GM19023 (cell line): Measurements from ENCODE around the gene ZNF816.
"Not testable (repeated sequence)": the region's sequence is repeated elsewhere in the genome, so short reads cannot be mapped to it uniquely, and the experiment has no call there.

Experiments
- ATAC-seq: cut with Tn5 transposase; IDR thresholded peaks from one replicate; pipeline ENCODE4 v1.9.1; 2021; ENCODE audit warnings: mild to moderate bottlenecking, moderate library complexity; ENCODE audit not compliant: unreplicated experiment

ZNF816 gene

DNA sequence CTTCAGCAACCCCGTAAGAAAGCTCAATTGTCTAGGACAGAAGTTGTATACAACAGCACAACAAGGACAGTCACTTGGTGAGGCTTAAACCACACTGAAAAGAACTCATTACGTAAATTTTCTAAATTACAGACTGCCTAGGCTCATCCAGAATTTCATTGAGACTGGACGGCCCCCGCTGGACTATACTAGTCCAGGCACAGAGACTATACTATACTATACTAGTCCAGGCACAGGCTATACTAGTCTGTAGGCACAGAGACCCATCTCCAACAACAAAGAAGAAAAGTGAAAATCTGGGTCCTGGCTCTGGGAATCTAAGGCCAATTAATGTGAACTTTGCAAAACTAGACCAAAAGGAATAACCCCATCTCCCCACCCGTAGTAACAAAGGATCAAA lies 700 bp downstream of the ZNF816 start:
- ATAC-seq, result no peak

DNA sequence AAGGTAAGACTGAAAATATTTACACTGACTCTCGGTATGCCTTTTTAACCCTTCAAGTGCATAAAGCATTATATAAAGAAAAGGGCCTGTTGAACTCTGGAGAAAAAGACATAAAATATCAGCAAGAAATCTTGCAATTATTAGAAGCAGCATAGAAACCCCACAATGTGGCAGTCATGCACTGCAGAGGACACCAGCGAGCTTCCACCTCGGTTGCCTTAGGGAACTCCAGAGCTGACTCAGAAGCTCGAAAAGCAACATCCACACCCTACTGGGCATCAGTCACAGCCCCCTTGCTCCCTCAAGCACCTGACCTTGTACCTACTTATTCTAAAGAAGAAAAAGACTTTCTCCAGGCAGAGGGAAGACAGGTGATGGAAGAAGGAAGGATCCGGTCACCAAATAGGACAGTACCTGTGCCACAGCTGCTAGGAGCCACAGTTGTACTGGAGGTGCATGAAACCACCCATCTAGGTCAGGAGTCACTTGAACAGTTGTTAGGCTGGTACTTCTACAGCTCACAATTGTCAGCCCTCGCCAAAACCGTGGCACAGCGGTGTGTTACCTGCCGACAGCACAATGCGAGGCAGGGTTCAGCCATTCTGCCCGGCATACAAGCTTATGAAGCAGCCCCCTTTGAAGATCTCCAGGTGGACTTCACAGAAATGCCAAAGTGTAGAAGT lies 2.9 kb downstream of the ZNF816 start:
- ATAC-seq, result no peak

GRCh38 chr19:52957591-52957990 lies 5.1 kb downstream of the ZNF816 start:
- no peak for ATAC-seq

DNA sequence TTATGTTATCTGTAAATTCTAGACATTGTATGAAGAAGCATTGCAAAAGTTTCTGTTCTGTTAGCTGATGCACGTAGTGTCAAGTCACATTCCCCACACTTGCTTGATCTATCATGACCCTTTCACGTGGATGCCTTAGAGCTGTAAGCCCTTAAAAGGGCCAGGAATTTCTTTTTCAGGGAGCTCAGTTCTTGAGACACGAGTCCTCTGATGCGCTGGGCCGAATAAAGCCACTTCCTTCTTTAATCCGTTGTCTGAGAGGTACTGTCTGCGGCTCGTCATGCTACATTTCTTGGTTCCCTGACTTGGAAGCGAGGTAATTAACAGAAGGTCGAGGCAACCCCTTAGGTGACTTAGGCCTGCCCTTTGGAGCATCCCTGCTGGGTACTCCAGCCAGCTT lies 5.8 kb downstream of the ZNF816 start:
- ATAC-seq, result no peak

DNA sequence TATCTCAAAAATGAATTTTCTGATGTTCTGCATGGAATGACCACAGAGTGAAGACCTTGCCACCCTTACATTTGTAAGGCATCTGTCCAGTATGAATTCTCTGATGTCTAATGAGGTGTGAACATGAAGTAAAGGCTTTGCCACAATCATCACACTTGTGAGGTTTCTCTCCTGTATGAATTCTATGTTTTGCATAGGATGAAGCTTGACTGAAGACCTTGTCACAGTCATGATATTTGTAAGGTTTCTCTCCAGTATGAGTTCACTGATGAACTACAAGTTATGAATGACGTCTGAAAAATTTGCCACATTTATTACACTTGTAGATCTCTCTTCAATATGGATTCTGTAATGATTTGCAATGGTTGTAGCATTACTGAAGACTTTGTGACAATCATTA lies 13.3 kb downstream of the ZNF816 start:
- no peak for ATAC-seq

DNA sequence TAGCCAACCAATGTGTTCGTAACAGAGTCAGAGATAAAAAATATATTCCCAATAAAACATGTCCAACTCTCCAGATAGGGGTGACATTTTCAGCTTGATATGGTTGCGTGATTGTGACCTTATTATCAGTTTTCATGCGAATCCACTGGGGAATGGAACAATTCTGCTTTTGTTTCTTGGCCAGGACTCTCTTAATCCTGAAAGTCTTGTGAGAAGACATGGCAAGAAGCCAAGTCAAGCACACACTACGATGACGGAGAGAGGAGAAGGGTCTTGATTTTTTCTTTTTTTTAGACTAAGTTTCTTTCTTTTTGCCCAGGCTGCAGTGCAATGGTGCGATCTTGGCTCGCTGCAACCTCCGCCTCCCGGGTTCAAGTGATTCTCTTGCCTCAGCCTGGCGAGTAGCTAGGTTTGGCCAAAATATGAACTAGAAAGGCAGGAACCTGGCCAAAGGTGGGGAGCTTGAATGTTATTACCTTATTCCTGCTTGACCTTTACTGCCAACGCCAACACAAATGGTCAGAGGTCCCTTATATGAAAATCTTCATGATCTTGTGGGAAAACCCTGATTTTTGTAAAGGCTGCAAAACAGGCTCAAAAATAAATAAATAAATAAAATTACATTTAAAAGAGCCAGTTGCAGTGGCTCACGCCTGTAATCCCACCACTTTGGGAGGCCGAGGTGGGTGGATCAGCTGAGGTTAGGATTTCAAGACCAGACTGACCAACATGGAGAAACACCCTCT lies 14.5 kb downstream of the ZNF816 start:
- no peak for ATAC-seq

- no peak for ATAC-seq
Observed at GRCh38 chr19:52946322-52947310, 16.1 kb downstream of the ZNF816 start.

DNA sequence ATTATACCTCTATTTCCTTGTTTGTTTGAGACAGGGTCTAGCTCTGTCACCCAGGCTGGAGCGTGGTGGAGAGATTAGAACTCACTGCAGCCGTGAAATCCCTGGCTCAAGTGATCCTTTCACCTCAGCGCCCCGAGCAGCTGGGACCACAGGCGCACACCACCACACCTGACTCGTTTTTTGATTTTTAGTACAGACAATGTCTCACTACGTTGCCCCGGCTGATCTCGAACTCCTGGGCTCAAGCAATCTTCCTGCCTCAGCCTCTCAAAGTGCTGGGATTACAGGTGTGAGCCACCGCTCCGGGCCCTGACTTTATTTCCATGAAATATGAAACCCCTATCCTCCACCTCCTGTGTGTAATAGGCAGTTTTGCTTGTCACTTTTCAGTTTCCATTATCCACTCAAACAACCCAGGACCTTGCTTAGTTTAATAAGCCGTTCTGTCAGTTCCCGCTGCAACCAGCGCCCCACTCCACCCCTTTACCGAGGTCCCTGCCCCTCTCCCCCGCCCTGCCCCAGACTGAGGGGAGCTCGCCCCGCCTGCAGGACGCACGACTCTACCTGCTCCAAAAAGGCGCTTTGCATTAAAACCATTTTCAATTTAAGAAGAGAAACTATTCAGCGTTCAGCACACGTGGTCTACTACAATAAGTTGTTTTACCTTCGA lies 16.9 kb downstream of the ZNF816 start:
- no peak for ATAC-seq

DNA sequence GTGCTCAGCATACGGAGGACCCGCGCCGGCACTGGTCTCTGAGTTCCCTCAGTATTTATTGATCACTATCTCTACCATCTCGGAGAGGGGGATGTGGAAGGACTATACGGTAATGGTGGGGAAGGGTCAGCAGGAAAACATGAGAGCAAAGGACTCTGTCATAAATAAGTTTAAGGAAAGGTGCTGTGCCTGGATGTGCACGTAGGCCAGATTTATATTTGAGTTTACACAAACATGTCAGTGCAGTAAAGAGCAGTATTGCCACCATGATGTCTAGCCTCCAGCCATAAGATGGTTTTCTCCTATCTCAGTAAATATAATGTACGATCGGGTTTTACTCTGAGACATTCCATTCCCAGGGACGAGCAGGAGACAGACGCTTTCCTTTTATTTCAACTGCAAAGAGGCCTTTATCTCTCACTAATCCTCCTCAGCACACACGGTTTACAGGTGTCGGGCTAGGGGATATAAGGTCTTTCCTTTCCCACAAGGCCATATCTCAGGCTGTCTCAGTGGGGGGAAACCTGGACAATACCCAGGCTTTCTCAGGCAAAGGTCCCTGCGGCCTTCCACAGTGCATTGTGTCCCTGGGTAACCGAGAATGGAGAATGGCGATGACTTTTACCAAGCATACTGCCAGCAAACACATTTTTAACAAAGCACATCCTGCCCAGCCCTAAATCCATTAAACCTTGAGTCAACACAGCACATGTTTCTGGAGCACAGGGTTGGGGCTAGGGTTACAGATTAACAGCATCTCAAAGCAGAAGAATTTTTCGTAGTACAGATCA lies 17.8 kb downstream of the ZNF816 start:
- ATAC-seq, result not testable (repeated sequence)

- no peak for ATAC-seq
Observed at GRCh38 chr19:52943884-52944643, 18.6 kb downstream of the ZNF816 start.

DNA sequence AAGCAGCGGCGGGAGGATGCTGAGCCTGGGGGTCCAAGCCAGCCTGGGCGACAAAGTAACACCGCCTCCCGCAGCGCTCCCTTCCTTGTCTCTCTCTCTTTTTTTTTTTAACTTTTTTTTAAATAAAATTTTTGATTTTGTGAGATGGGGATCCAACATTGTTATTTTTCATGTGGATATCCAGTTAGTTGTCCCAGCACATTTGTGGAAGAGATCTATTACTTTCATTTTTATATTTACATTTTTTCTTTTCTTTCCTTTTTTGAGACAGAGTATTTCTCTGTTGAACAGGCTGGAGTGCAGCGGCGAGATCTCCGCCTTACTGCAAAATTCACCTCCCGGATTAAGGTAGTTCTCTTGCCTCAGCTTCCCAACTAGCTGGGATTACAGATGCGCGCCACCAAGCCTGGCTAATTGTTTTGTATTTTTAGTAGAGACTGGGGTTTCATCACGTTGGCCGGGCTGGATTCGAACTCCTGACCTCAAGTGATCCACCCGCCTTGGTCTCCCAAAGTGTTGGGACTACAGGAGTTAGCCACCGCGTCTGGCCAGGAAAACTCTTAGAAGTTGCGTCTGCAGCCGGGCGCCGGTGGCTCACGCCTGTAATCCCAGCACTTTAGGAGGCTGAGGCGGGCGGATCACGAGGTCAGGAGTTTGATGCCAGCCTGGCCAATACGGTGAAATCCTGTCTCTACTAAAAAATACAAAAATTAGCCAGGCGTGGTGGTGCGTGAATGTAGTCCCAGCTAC lies 19.4 kb downstream of the ZNF816 start:
- ATAC-seq, result no peak

DNA sequence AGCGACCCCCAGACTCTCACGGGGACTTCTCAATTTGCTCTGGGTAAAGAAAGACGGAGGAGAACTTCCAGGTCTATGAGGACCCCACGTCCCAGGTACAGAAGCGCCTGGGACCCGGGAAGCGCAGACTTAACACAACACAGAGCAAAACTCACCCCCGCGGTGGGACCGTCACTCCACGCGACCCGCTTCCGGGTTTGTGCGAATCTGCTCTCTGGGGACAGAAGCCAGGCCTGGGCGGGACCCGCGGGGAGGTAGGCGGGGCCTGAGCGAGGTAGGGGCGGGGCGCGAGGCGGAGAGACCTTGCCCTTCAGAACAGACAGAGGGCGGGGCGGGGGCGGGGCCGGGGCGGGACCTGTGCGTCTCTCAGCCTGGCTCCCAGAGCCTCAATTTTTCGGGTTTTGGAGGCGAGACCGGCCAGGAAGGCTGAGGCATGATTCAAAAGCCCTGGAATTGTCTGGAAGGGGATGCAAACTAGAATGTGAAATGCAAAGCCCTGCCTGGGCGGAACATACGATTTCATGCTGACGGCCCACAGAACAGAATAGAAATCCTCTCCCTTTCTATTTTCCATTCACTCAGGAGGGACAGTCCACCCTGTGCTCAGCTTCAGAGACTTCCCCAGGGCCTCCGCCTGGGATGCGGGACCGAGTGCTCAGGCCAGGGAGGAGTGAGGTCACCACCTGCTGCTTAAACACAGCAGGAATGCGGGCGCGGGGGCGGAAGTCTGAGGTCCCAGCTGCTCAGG lies 20.1 kb downstream of the ZNF816 start:
- peak; percentile 97 for ATAC-seq

- peak; percentile 31 for ATAC-seq
Observed at GRCh38 chr19:52941941-52942385, 20.7 kb downstream of the ZNF816 start.

DNA sequence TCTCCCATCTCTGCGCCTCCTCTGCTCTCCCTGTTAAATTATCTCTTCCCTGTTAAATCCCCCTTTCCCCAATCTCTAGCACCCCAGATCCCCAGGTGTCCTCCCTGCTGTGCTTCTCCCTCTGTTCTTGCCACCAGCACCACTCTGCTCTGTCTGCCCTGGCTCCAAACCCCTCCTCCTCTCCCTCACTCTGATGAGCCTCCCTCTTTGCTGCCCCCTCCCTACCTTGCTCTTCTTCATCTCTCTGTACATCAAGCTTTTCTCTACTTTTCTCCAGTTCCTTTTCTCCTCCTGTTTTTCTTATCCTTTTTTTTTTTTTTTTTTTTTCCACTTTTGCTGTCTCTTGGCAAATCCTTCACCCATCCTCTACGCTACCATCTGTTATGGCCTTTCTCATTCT lies 21.2 kb downstream of the ZNF816 start:
- ATAC-seq, result not testable (repeated sequence)

- not testable (repeated sequence) for ATAC-seq
Observed at GRCh38 chr19:52940905-52941304, 21.8 kb downstream of the ZNF816 start.

DNA sequence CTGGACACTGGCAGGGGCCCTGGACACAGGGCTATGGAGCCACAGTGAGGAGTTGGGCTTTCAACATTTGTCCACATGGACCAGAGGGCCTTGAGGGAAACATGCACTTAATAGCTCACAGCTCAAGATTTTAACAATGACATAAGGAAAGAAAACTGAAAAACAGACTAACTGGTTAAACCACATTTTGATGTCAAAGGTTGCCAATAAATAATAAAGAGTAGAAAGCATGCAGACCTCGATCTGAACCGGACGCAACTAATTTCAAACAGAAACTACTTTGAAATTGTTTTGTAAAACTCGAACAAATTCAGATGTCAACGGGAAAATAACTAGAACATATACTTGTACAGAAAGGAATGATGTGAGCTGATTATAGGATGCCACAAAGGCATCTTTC lies 23.9 kb downstream of the ZNF816 start:
- ATAC-seq, result no peak

DNA sequence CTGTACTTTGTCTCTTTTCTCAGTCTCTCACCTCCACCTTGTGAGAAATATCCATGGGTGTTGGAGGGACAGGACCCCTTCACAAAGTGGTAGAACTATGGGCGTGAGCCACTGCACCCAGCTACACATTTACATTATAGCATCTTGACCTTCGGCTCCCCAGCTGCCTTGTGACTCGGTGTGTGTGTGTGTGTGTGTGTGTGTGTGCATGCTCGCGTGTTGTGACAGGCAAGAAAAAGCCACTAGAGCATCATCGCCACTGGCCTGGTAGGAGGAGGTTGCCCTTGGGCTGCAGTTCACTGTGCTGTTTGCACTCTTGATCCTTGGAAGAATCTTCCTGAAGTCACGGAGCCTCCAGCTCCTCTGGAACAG lies 25.7 kb downstream of the ZNF816 start:
- no peak for ATAC-seq
